GM18505 (cell line): ENCODE data around the gene HHLA2.

ENCODE experiments used
- ATAC-seq: cut with Tn5 transposase; IDR thresholded peaks from one replicate; pipeline ENCODE4 v1.9.1; 2021; ENCODE audit not compliant: unreplicated experiment
- POLR2A ChIP-seq: IDR thresholded peaks from 4 replicates; pipeline ENCODE4 v1.6.1; 2011; ENCODE audit warnings: borderline replicate concordance; ENCODE audit not compliant: insufficient read depth, insufficient read length; ENCODE audit errors: extremely low read depth

HHLA2 gene

DNA sequence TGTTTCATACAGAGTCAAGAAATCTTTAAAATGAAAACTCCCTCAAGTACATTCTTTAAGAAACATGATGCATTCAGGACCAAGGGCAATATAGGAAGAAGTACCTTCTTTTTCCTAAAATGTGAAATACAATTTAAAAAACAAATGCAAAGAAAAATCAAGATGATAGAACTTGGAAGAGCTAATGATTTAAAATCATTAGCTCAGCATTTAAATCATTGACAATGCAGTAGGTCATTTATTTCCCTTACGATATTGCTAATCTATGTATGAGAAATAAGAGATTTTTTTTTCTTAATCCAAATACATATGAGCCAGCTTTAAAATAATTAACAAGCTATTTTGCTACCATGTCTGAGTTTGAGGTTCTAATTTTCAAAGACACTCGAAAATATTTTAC is 105.5 kb downstream of the HHLA2 start:
- ATAC-seq: no peak
- TF ChIP-seq POLR2A: no peak

DNA sequence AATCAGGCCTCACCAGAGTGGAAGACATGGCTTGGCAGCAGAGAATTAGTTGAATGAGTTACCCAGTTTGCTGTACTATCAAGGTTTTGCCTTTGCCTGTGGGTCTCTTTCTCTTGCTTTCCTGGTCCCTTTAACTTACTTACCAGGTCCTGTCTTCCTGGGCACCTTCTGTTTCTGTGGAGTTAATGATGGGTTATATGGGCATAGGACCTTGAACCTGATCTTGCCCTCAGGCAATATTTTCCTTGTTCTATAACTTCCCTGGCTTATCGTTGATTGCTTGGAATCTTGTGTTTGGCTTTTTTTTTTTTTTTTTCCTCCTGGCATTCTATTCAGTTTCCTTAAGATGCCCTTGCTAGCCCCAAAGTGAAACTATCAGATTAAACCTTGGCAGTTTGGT is 106.8 kb downstream of the HHLA2 start:
- TF ChIP-seq POLR2A: no peak
- ATAC-seq: no peak

GRCh38 chr3:108403686-108404345 is 107.5 kb downstream of the HHLA2 start:
- ATAC-seq: no peak
- TF ChIP-seq POLR2A: no peak

DNA sequence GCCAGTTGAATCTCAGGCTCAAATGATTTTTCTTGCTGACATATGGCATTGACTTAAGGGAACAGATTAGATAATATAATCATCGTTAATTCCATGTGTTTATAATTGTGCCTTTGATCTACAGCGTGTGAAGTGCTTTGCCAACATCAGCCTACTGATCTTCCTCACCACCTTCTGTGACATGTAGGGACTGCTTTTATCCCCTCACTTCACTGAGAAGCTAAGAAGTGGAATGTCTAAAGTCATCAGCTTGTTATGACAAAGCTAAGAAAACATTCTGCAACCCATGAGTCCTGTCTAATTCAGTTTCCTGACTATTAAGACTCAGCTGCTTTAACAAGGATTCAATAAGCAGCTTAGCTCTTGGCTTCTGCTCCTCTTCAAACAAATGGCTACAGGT is 108.0 kb downstream of the HHLA2 start:
- ATAC-seq: no peak

GRCh38 chr3:108406063-108406660 is 109.8 kb downstream of the HHLA2 start:
- no peak for TF ChIP-seq POLR2A
- no peak for ATAC-seq

More for the DNA sequence above, 108.0 kb downstream of the HHLA2 start:
- TF ChIP-seq POLR2A: no peak

GRCh38 chr3:108406661-108407206 is 110.4 kb downstream of the HHLA2 start:
- no peak for TF ChIP-seq POLR2A

GRCh38 chr3:108407886-108408285 is 111.5 kb downstream of the HHLA2 start:
- no peak for ATAC-seq

More at GRCh38 chr3:108406661-108407206, 110.4 kb downstream of the HHLA2 start:
- ATAC-seq: peak; percentile 92

GRCh38 chr3:108408883-108409799 is 112.8 kb downstream of the HHLA2 start:
- no peak for TF ChIP-seq POLR2A
- no peak for ATAC-seq

More at GRCh38 chr3:108407886-108408285, 111.5 kb downstream of the HHLA2 start:
- TF ChIP-seq POLR2A: no peak

GRCh38 chr3:108409800-108410178 is 113.4 kb downstream of the HHLA2 start:
- ATAC-seq: no peak
- no peak for TF ChIP-seq POLR2A

DNA sequence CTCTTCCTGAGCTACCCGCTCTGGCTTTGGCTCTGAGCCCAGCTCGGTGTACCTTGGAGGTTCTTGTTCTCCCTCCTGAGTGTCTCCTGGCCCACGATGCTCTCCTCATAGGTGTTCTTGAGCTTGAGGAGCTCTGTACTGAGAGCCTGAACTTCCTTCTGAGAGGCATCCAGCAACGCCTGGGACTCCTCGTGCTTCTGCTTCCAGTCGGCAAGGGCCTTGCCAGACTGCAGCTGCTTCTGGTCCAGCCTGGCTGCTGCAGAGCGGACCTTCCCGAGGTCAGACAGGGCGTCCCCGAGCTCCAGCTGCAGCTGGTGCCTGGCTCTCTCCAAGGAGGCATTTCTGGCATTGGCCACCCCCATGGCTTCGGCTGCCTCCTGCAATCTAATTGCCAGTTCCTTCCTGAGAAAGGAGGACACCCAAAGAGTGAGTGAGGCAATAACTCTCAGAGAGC is 114.2 kb downstream of the HHLA2 start:
- no peak for TF ChIP-seq POLR2A
- no peak for ATAC-seq

DNA sequence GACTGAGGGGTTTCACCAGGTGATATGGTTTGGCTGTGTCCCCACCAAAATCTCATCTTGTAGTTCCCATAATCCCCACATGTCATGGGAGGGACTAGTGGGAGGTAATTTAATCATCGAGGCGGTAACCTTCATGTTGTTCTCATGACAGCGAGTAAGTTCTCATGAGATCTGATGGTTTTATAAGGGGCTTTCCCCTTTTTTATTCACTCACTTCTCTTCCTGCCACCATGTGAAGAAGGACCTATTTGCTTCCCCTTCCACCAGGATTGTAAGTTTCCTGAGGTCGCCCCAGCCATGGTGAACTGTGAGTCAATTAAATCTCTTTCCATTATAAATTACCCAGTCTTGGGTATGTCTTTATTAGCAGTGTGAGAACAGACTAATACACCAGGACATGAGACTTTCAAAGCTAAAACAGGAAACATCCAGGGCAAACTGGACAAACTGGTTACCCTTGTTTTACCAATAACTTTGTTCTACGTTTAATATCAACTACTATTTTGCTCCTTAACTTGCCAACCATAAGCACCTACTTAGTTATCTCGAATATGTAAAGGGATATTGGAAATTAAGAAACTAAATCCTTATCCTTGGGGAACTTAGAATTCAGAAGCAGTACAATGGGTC is 115.9 kb downstream of the HHLA2 start:
- ATAC-seq: no peak
- TF ChIP-seq POLR2A: no peak

- no peak for ATAC-seq
- TF ChIP-seq POLR2A: no peak
Measured at GRCh38 chr3:108414007-108414406, 117.7 kb downstream of the HHLA2 start.

DNA sequence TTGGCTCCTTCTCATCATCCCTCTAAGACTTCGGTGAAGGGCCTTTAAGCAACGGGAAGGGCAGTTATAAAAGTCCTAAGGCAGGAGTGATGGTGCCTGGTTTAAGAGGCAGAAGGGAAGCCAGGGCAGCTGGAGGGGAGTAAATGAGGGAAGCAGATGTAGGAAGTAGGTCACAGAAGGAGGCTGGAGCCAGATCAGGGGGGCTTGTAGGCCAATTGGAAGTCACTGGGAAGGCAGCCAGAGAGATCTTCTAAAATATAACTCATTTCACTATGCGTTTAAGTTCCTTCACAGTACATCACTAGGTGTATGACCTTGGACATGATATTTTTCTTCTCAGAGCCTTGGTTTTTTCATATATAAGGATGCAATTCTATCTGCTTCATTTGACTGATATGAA is 119.3 kb downstream of the HHLA2 start:
- no peak for TF ChIP-seq POLR2A
- ATAC-seq: no peak
